Heart right ventricle (tissue), 16 donors: ENCODE results near the gene MCUR1. TPM values are rescaled to one million over a fixed set of nuclear protein-coding genes. Genes with fewer than 3 reads are reported as not detected.

ENCODE experiments used
- ATAC-seq, 8 donors: fragments of 200-7000 bp; cut with Tn5 transposase; one replicate each; pipeline ENCODE4 v1.9.1; 2020; ENCODE audit warnings: mild to moderate bottlenecking in 8 of 8, moderate library complexity in 8 of 8, moderate number of reproducible peaks in 1 of 8
- DNase-seq, 2 donors: peaks; one replicate each; pipeline ENCODE4 v3.0.0-alpha.2; 2020
- H3K27ac ChIP-seq, 10 donors: fragments of 200-600 bp; sonication (generic) in 2 of 10; one replicate each; pipeline versions ENCODE4 v1.5.0 to v1.8.0; 2020 to 2022; ENCODE audit warnings: mild to moderate bottlenecking in 3 of 10
- H3K27me3 ChIP-seq, 7 donors: fragments of 200-600 bp; one replicate each; pipeline ENCODE4 v1.8.0; 2021 to 2022; ENCODE audit warnings: mild to moderate bottlenecking in 2 of 7
- H3K36me3 ChIP-seq, 9 donors: fragments of 200-600 bp; sonication (generic) in 1 of 9; one replicate each; pipeline versions ENCODE4 v1.5.0 to v1.8.0; 2020 to 2022; ENCODE audit warnings: mild to moderate bottlenecking in 2 of 9
- H3K4me1 ChIP-seq, 9 donors: fragments of 200-600 bp; sonication (generic) in 1 of 9; one replicate each; pipeline versions ENCODE4 v1.5.0 to v1.8.0; 2020 to 2022; ENCODE audit warnings: mild to moderate bottlenecking in 4 of 9
- H3K4me3 ChIP-seq, 10 donors: fragments of 200-600 bp; sonication (generic) in 2 of 10; one replicate each; pipeline versions ENCODE4 v1.5.0 to v1.8.0; 2020 to 2022; ENCODE audit warnings: mild to moderate bottlenecking in 7 of 10, moderate library complexity in 2 of 10
- H3K9me3 ChIP-seq, 11 donors: fragments of 200-600 bp in 10 of 11; sonication (generic) in 2 of 11; one replicate each; pipeline versions ENCODE4 v1.5.0 to v1.8.0; 2013 to 2022; ENCODE audit warnings: mild to moderate bottlenecking in 2 of 11, control low read depth in 1 of 11, moderate library complexity in 1 of 11
- CTCF ChIP-seq, 9 donors: fragments of 200-600 bp; sonication (generic) in 2 of 9; IDR thresholded peaks; one replicate each; pipeline versions ENCODE4 v1.5.0 to v1.8.0; 2021 to 2022; ENCODE audit warnings: antibody characterized with exemption in 9 of 9, mild to moderate bottlenecking in 5 of 9, moderate library complexity in 1 of 9
- WGBS, 2 donors: extraction: QIAGEN DNeasy Blood & Tissue Kit; methylation state at CpG; one replicate each; pipeline ENCODE4 v1.1.7; 2013; ENCODE audit warnings: inconsistent platforms in 1 of 2; 5-methylcytosine and 5-hydroxymethylcytosine counted together
- intact Hi-C, 10 donors: fragments of 100-400 bp; cut with DNase I; formaldehyde crosslinking; loops; one replicate each; pipeline versions ENCODE4 v1.11.1 to v1.14.2; 2022
- polyA plus RNA-seq, 2 donors: library from polyadenylated mRNA; stranded (reverse); fragments of 200-250 nt; gene quantifications; one replicate each; pipeline ENCODE4 v1.2.3, GENCODE V29; 2013
- total RNA-seq, 10 donors: library from RNA; stranded (reverse); fragmentation: NEBNext Ultra II Directional in 3 of 10; extraction: Animal tissue kit (Norgen Biotek cat#: 25700) in 3 of 10; gene quantifications; one replicate each; pipeline versions ENCODE4 v1.2.1 to v1.2.4, GENCODE V29; 2021 to 2023
- donor health status: Arrhythmogenic right ventricular cardiomyopathy.
- donor health status: ischemic (EF 13 %, LVEDD 7.1; RV severe dilation, severe dysfunction).
- donor health status: healthy with polysubstance abuse.
- donor health status: DM: no; HTN: yes; CAD: no.
- donor health status: DM: no; HTN: no; CAD: no.
- donor health status: ischemic (EF 25% LVEDD 6.9; RV normal size, moderate dysfunction).
- donor health status: ischemic (EF 25% LVEDD 5.7; RV mildly dilated, moderate dysfunction).
- donor health status: healthy.
- donor health status: DM: yes; HTN: yes; CAD: no.
- donor health status: Ischemic cardiomyopathy.
- donor health status: ischemic (EF 35%, LVEDD 5.7; RV mildly dilated, moderate dysfunction).
- donor health status: nonischemic (EF 11% LVEDD 7.7; RV severe dilation, severe dysfunction).
- donor health status: DM: yes; HTN: yes; CAD: no.
- donor health status: PGD.
- donor health status: ischemic (EF 29% LVEDD 5.4; RV normal size, mild dysfunction).
- donor health status: nonischemic (EF 23%, LVEDD 6.1; RV moderate dilation, normal function).

The MCUR1 gene
- total and polyA plus RNA-seq, 12 donors, result 17.2 to 81.6 (median 32.7) TPM

DNA sequence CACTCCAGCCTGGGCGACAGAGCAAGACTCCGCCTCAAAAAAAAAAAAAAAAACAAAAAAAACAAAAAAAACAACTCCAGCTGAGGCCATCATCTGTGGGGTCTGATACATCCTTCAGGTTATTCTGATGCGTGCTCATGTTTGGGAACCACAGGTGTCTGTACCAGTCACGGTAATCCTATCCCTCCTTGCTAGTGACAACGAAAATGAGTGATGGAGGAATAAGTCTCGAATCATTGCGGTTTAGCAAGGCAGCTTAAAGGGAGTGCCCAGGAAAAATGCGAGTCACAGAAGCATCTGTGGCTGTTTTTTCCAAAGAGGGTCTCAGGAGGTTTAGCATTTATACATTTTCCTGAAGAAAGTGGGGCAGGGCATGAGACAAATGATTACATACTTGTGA is 48.8 kb downstream of the MCUR1 start:
- Histone ChIP-seq H3K4me1 (peaks cover 0 to 55% (median 23%) of the 10 kb centered on the region in 9 donors), H3K9me3 (peaks cover 0 to 9% (median 0%) of the 10 kb centered on the region in 11 donors), H3K36me3 (no peaks in the 10 kb centered on the region), H3K27ac (no peak overlapping the region), H3K27me3 (no peaks in the 10 kb centered on the region), H3K4me3 (no peak overlapping the region)
- 78 to 94% methylated on average over 8 of the region's 8 CpGs for WGBS, 2 donors
- no peak for TF ChIP-seq CTCF (IDR thresholded peaks at IDR 0.05)
- ATAC-seq, result no peak
- intact Hi-C loops, result loop anchor here in 2 of 10 donors (5.0 to 10.0 kb wide), 3 partner anchors 51 to 428 kb away; partner anchors contain the start of genes NOL7 (in 1 of the 2) and RANBP9 (in 1 of the 2)
- DNase-seq, result no peak

DNA sequence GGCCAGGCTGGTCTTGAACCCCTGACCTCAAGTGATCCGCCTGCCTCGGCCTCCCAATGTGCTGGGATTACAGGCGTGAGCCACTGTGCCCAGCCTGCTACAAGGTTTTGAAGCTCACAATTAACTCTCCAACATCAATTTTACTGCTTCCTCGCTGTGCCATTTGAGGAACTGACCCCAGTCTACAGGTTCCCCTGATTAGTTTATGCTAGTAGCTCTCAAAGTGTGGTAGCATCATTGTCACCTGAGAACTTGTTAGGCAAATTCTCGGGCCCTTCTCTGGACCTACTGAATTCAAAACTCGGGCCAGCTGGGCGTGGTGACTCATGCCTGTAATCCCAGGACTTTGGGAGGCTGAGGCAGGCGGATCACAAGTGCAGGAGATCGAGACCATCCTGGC is 49.4 kb downstream of the MCUR1 start:
- intact Hi-C loops, result loop anchor here in 3 of 10 donors (5.0 to 10.0 kb wide), 4 partner anchors 50 to 428 kb away; partner anchors contain the start of genes RANBP9 (in 2 of the 3) and NOL7 (in 1 of the 3)
- H3K4me3 ChIP-seq, result no peak overlapping the region
- no peaks in the 10 kb centered on the region for H3K27me3 ChIP-seq
- no peaks in the 10 kb centered on the region for H3K36me3 ChIP-seq
- DNase-seq (no peak), ATAC-seq (no peak)
- 95 to 97% methylated on average over 9 of the region's 9 CpGs for WGBS, 2 donors
- TF ChIP-seq CTCF (IDR thresholded peaks at IDR 0.05), result no peak
- H3K4me1 ChIP-seq, result peaks cover 0 to 58% (median 25%) of the 10 kb centered on the region in 9 donors
- no peak overlapping the region for H3K27ac ChIP-seq
- H3K9me3 ChIP-seq, result peaks cover 0 to 9% (median 0%) of the 10 kb centered on the region in 11 donors

GRCh38 chr6:13763740-13764381 is 50.5 kb downstream of the MCUR1 start:
- no peaks in the 10 kb centered on the region for H3K27me3 ChIP-seq
- TF ChIP-seq CTCF (IDR thresholded peaks at IDR 0.05), result no peak
- peaks cover 0 to 9% (median 0%) of the 10 kb centered on the region in 11 donors for H3K9me3 ChIP-seq
- no peak overlapping the region for H3K27ac ChIP-seq
- H3K4me1 ChIP-seq, result peaks cover 0 to 58% (median 25%) of the 10 kb centered on the region in 9 donors
- WGBS, 2 donors, result 73 to 96% methylated on average over 5 of the region's 5 CpGs
- no peak for DNase-seq
- H3K36me3 ChIP-seq, result no peaks in the 10 kb centered on the region
- intact Hi-C loops, result loop anchor here in 2 of 10 donors (5.0 to 10.0 kb wide), 3 partner anchors 49 to 149 kb away; partner anchors contain the start of genes RANBP9 (in 2 of the 2) and NOL7 (in 1 of the 2)
- H3K4me3 ChIP-seq, result no peak overlapping the region
- no peak for ATAC-seq

DNA sequence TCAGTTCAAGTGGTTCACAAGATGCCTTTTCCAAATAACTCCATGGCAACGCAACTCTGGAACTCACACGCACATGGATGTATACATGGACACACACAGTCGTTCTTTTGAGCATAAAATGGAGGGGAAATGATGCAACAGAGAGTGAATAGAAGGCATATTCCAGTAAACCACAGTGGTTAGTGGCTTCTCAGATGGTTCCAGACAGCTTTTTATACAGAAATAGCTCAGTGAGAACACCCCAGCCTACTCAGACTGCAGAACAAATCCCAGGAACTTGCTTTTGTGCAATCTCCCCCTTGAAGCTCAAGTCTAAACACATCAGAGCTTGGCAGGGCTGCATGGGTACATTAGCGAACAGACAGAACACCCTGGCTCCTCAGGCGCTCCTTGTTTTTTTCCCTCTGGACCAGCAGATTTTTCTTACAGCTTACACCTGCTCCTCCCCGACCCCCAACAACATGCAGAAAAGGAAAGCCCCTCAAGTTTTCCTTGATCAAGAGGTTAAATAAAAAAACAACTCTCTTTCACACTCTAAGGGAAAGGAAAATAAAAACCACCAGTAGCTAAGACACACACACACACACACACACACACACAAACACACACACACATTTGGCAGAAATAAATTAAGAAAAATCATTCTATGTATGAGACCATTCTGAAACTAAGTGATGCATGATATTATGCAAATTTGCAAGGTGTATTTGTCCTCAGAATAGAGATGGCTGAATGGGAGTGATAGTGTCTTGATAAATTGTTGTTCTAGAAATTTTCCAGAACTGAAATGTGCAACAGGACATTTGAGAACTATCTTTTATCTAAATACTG is 51.5 kb downstream of the MCUR1 start:
- H3K4me1 ChIP-seq, result peaks cover 0 to 51% (median 20%) of the 10 kb centered on the region in 9 donors
- no peak for DNase-seq
- no peak for ATAC-seq
- H3K36me3 ChIP-seq, result no peaks in the 10 kb centered on the region
- intact Hi-C loops, result loop anchor here in 2 of 10 donors (5.0 to 10.0 kb wide), 3 partner anchors 48 to 148 kb away; partner anchors contain the start of genes RANBP9 (in 2 of the 2) and NOL7 (in 1 of the 2)
- no peak overlapping the region for H3K4me3 ChIP-seq
- TF ChIP-seq CTCF (IDR thresholded peaks at IDR 0.05), result no peak
- H3K9me3 ChIP-seq, result peaks cover 0 to 9% (median 0%) of the 10 kb centered on the region in 11 donors
- H3K27me3 ChIP-seq, result no peaks in the 10 kb centered on the region
- WGBS, 2 donors, result 73 to 76% methylated on average over 6 of the region's 6 CpGs
- H3K27ac ChIP-seq, result no peak overlapping the region
